GM23248 (cell line): ENCODE results near the gene TRIM43B. TPM values are rescaled to one million over a fixed set of nuclear protein-coding genes. Genes with fewer than 3 reads are reported as not detected.
"Not testable (repeated sequence)": the region's sequence is repeated elsewhere in the genome, so short reads cannot be mapped to it uniquely, and the experiment has no call there.

Experiments used
- DNase-seq: peaks from one replicate; pipeline ENCODE4 v3.0.0-alpha.2; 2015
- H2AFZ ChIP-seq: fragments of 200-600 bp; sonication (generic); 2 replicates; pipeline ENCODE4 v1.6.1; 2016; ENCODE audit warnings: antibody characterized with exemption
- H3F3A ChIP-seq: fragments of 200-600 bp; sonication (generic); 2 replicates; pipeline ENCODE4 v1.6.1; 2016; ENCODE audit warnings: mild to moderate bottlenecking, antibody characterized with exemption, mixed run types; ENCODE audit not compliant: insufficient read depth
- H3K27ac ChIP-seq: fragments of 200-600 bp; sonication (generic); 2 replicates; pipeline ENCODE4 v1.5.1; 2016; ENCODE audit warnings: mild to moderate bottlenecking
- H3K27me3 ChIP-seq: fragments of 200-600 bp; sonication (generic); replicated peaks from 2 replicates; pipeline ENCODE4 v1.6.1; 2016; ENCODE audit warnings: mild to moderate bottlenecking; ENCODE audit not compliant: insufficient read depth
- H3K36me3 ChIP-seq: fragments of 200-600 bp; sonication (generic); 2 replicates; pipeline ENCODE4 v1.6.1; 2016; ENCODE audit warnings: low read depth, mild to moderate bottlenecking
- H3K4me1 ChIP-seq: fragments of 200-600 bp; sonication (generic); 2 replicates; pipeline ENCODE4 v1.6.1; 2016; ENCODE audit warnings: mild to moderate bottlenecking; ENCODE audit not compliant: insufficient read depth
- H3K4me2 ChIP-seq: fragments of 200-600 bp; sonication (generic); one replicate; pipeline ENCODE4 v1.6.1; 2016; ENCODE audit warnings: mild to moderate bottlenecking; ENCODE audit not compliant: unreplicated experiment
- H3K4me3 ChIP-seq: fragments of 200-600 bp; sonication (generic); 2 replicates; pipeline ENCODE4 v1.5.1; 2016; ENCODE audit warnings: mild to moderate bottlenecking
- H3K79me2 ChIP-seq: fragments of 200-600 bp; sonication (generic); 2 replicates; pipeline ENCODE4 v1.6.1; 2016; ENCODE audit warnings: mild to moderate bottlenecking; ENCODE audit not compliant: insufficient read depth
- H3K9ac ChIP-seq: fragments of 200-600 bp; sonication (generic); 2 replicates; pipeline ENCODE4 v1.6.1; 2016; ENCODE audit warnings: mild to moderate bottlenecking
- H3K9me2 ChIP-seq: fragments of 200-600 bp; sonication (generic); 2 replicates; pipeline ENCODE4 v1.6.1; 2016; ENCODE audit warnings: mixed run types, mild to moderate bottlenecking, moderate library complexity; ENCODE audit not compliant: insufficient read depth
- H3K9me3 ChIP-seq: fragments of 200-600 bp; sonication (generic); one replicate; pipeline ENCODE4 v1.6.1; 2017; ENCODE audit warnings: low read depth
- H4K20me1 ChIP-seq: fragments of 200-600 bp; sonication (generic); 2 replicates; pipeline ENCODE4 v1.6.0; 2016; ENCODE audit not compliant: insufficient read depth
- EZH2 ChIP-seq: fragments of 200-600 bp; sonication (generic); IDR thresholded peaks from 2 replicates; pipeline ENCODE4 v1.6.1; 2018; ENCODE audit warnings: antibody characterized with exemption, mild to moderate bottlenecking; ENCODE audit not compliant: insufficient read depth, poor library complexity, severe bottlenecking
- EZH2phosphoT487 ChIP-seq: fragments of 200-600 bp; sonication (generic); IDR thresholded peaks from 2 replicates; pipeline ENCODE4 v1.6.1; 2018; ENCODE audit warnings: antibody characterized with exemption, moderate library complexity, mild to moderate bottlenecking, low read depth; ENCODE audit not compliant: insufficient read depth
- WGBS, 2 experiments: methylation state at CpG; one replicate each; pipeline ENCODE4 v1.1.6; 2015 to 2017; ENCODE audit warnings: low lambda C conversion rate in 2 of 2, low coverage in 1 of 2; ENCODE audit errors: missing lambda C conversion rate in 2 of 2; 5-methylcytosine and 5-hydroxymethylcytosine counted together
- in situ Hi-C: fragments of 300-500 bp; cut with MboI; formaldehyde crosslinking; loops from 2 replicates; pipeline ENCODE4 v1.15.0; 2020
- polyA plus RNA-seq: library from polyadenylated mRNA; unstranded; fragments of >200 nt; fragmentation: Nextera tagmentation; extraction: Ambion mirVana; gene quantifications from 2 replicates; pipeline ENCODE4 v1.2.1, GENCODE V29; 2016
- total RNA-seq: library from RNA; depleted of rRNA; stranded (reverse); fragments of >200 nt; shearing (Covaris generic); gene quantifications from 2 replicates; pipeline ENCODE4 v1.2.3, GENCODE V29; 2014

Gene TRIM43B
- total and polyA plus RNA-seq, 2 experiments from 2014 or later = not detected

DNA sequence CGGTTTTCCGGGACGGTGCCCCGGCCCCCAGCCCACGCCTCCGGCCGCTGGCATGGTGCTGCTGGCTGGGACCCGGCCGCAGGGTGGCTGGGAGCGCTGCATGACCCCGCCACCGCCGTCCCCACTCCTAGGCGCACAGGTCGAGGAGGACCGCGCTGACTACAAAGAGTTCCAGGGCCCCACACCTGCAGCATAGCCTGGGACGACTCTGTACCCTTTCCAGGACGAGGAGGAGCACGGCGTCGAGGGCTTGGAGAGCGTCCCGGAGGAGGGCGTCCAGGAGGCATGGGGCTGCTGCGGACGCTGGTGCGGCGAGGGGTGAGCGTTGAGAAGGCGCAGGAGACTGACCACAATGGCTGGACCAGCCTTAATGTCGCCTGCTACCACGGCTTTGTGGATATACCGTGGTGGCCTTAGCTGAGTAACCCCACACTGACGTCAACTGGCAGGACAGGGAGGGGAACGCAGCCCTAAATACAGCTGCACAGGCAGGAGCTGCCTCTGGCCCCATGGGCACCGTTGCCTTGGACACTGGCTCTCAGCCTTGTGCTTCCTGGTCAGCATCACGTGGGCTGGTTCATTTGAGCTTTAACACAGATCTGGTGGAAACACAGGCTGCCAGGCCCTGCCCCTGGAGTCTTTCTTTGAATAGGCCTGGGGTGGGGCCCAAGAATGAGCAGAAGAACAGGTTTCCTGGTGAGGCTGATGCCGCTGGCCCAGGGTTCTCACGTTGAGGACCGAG is 40.9 kb upstream of the TRIM43B start:
- TF ChIP-seq EZH2 (no peak), EZH2phosphoT487 (no peak)
- Histone ChIP-seq H2AFZ (peak overlapping the region; percentile 96), H3K36me3 (no peaks in the 10 kb centered on the region), H3K4me3 (peak overlapping the region; percentile 91), H3K79me2 (peaks cover 33% of the 10 kb centered on the region), H3K4me1 (peaks cover 16% of the 10 kb centered on the region), H3K27ac (no peak overlapping the region), H3F3A (peaks cover 9% of the 10 kb centered on the region; the same call in 1 of the 2 replicates), H3K9ac (peak overlapping the region; percentile 83), H4K20me1 (no peaks in the 10 kb centered on the region), H3K27me3 (no peaks in the 10 kb centered on the region), H3K4me2 (peak overlapping the region; percentile 82), H3K9me2 (no peaks in the 10 kb centered on the region), H3K9me3 (no peaks in the 10 kb centered on the region)
- in situ Hi-C loops = no loop called here
- peak; percentile 35 for DNase-seq
- 68 to 71% methylated on average over 29 to 40 of the region's 41 CpGs for whole genome bisulfite sequencing, 2 experiments

GRCh38 chr2:95524195-95524594 is 39.6 kb upstream of the TRIM43B start:
- in situ Hi-C loops = no loop called here
- DNase-seq = no peak
- TF ChIP-seq EZH2 (no peak), EZH2phosphoT487 (no peak)

DNA sequence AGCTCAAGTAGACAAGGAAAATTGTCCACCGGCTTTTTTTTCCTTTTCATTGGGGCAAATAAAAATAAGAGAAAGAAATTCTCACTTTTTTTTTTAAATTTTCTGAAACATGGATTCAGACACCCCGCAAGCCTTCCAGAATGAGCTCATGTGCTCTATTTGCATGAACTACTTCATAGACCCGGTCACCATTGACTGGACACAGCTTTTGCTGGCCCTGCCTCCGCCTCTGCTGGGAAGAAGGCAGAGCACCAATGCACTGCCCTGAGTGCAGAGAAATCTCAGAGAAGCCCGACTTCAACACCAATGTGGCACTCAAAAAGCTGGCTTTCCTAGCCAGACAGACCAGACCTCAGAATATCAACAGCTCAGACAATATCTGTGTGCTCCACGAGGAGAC is 30.2 kb upstream of the TRIM43B start:
- 69 to 70% methylated on average over 6 of the region's 6 CpGs for WGBS, 2 experiments
- no peaks in the 10 kb centered on the region for H3K4me1 ChIP-seq

More at GRCh38 chr2:95524195-95524594, 39.6 kb upstream of the TRIM43B start:
- Histone ChIP-seq H3K27me3 (no peaks in the 10 kb centered on the region), H3K9me2 (no peaks in the 10 kb centered on the region), H3K9me3 (no peaks in the 10 kb centered on the region), H3K4me3 (no peak overlapping the region), H3K4me2 (no peak overlapping the region), H3K79me2 (peaks cover 31% of the 10 kb centered on the region), H3K27ac (no peak overlapping the region), H2AFZ (no peak overlapping the region), H3K9ac (no peak overlapping the region), H3K36me3 (no peaks in the 10 kb centered on the region), H4K20me1 (no peaks in the 10 kb centered on the region), H3F3A (no peaks in the 10 kb centered on the region), H3K4me1 (peaks cover 13% of the 10 kb centered on the region)
- 94 to 97% methylated on average over 2 of the region's 2 CpGs for WGBS, 2 experiments

DNA sequence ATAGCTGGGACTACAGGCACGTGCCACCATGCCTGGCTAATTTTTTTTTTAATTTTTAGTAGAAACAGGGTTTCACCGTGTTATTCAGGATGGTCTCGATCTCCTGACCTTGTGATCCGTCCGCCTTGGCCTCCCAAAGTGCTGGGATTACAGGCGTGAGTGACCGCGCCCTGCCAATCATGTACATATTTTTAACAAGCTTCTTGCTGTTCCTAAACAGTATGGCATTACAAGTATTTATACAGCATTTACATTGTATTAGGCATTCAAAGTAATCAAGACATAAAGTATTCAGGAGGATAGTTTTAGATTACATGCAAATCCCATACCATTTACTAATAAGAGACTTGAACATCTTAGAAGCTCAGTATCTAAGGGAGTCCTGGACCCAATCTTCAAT is 29.7 kb upstream of the TRIM43B start:
- H3K9me3 ChIP-seq, H4K20me1 ChIP-seq, H2AFZ ChIP-seq, H3K9ac ChIP-seq, H3K36me3 ChIP-seq, H3K79me2 ChIP-seq, DNase-seq, H3K4me3 ChIP-seq, H3K27ac ChIP-seq, H3K9me2 ChIP-seq, H3K4me2 ChIP-seq, H3K4me1 ChIP-seq, H3F3A ChIP-seq, in situ Hi-C loops, H3K27me3 ChIP-seq: not testable (repeated sequence)
- WGBS, 2 experiments = 71 to 78% methylated on average over 8 of the region's 8 CpGs

More for the DNA sequence above, 30.2 kb upstream of the TRIM43B start:
- in situ Hi-C loops = no loop called here
- H4K20me1 ChIP-seq = no peaks in the 10 kb centered on the region
- H3K79me2 ChIP-seq = no peaks in the 10 kb centered on the region
- no peak overlapping the region for H2AFZ ChIP-seq
- H3K9me3 ChIP-seq = no peaks in the 10 kb centered on the region
- H3K27ac ChIP-seq = no peak overlapping the region
- H3K9ac ChIP-seq = no peak overlapping the region
- H3K4me3 ChIP-seq = no peak overlapping the region
- DNase-seq = no peak
- no peaks in the 10 kb centered on the region for H3K27me3 ChIP-seq
- no peaks in the 10 kb centered on the region for H3F3A ChIP-seq
- H3K36me3 ChIP-seq = no peaks in the 10 kb centered on the region
- TF ChIP-seq EZH2phosphoT487 (no peak), EZH2 (no peak)
- H3K9me2 ChIP-seq = no peaks in the 10 kb centered on the region
- no peak overlapping the region for H3K4me2 ChIP-seq

DNA sequence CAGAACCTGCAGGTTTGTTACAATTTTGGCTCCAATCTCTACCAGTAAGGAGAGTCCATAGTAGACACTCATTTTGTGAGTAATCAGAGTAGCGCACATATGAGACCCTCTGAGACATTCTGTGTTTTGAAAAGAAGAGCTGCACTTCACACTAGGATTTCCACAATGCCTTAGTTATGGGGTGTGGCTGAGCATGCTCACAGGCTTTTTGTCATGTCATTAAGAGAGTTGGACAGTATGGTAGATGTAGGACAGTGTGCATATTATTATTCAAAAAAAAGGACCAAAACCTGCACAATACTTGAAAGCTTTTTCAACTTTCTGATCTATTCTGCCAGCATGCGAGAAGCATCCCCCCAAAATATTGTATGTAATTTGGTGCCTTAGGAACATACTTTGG is 24.9 kb upstream of the TRIM43B start:
- Histone ChIP-seq H3K27me3 (no peaks in the 10 kb centered on the region), H3K27ac (no peak overlapping the region), H3K9me3 (no peaks in the 10 kb centered on the region), H3F3A (no peaks in the 10 kb centered on the region), H3K9me2 (no peaks in the 10 kb centered on the region), H4K20me1 (no peaks in the 10 kb centered on the region), H3K4me2 (no peak overlapping the region), H3K79me2 (no peaks in the 10 kb centered on the region), H3K9ac (no peak overlapping the region), H3K4me1 (no peaks in the 10 kb centered on the region), H2AFZ (no peak overlapping the region), H3K4me3 (no peak overlapping the region), H3K36me3 (no peaks in the 10 kb centered on the region)
- in situ Hi-C loops = no loop called here
- WGBS, 2 experiments = 96 to 100% methylated on average over 2 of the region's 2 CpGs
- TF ChIP-seq EZH2 (no peak), EZH2phosphoT487 (no peak)
- no peak for DNase-seq
